ENCODE data around the gene SPPL3.

Gene SPPL3

GRCh38 chr12:120750806-120751205 lies 153.4 kb downstream of the SPPL3 start:
- Histone ChIP-seq H3K27ac (no peak overlapping the region), H3K4me3 (no peak overlapping the region), H3K9me3 (peaks cover 0 to 5% (median 0%) of the 10 kb centered on the region in 3 donors), H3K27me3 (no peaks in the 10 kb centered on the region), H3K4me1 (no peaks in the 10 kb centered on the region), H3K36me3 (no peaks in the 10 kb centered on the region)
- no peak for TF ChIP-seq CTCF (IDR thresholded peaks at IDR 0.05)
- DNase-seq: no peak
- intact Hi-C loops (cut with DNase I; ENCODE audit: low total_unique reads): no loop called here

- TF ChIP-seq CTCF (IDR thresholded peaks at IDR 0.05): no peak
- H3K36me3 ChIP-seq: no peaks in the 10 kb centered on the region
- intact Hi-C loops (cut with DNase I; ENCODE audit: low total_unique reads): no loop called here
These were observed 154.9 kb downstream of the SPPL3 start for GRCh38 chr12:120749256-120749655.

GRCh38 chr12:120748242-120748641 lies 155.9 kb downstream of the SPPL3 start:
- no peak for TF ChIP-seq CTCF (IDR thresholded peaks at IDR 0.05)
- no peaks in the 10 kb centered on the region for H3K36me3 ChIP-seq
- no peaks in the 10 kb centered on the region for H3K27me3 ChIP-seq
- no peaks in the 10 kb centered on the region for H3K4me1 ChIP-seq
- H3K27ac ChIP-seq: no peak overlapping the region
- intact Hi-C loops (cut with DNase I; ENCODE audit: low total_unique reads): no loop called here
- no peak overlapping the region for H3K4me3 ChIP-seq
- H3K9me3 ChIP-seq: no peaks in the 10 kb centered on the region
- no peak for DNase-seq

More at GRCh38 chr12:120749256-120749655, 154.9 kb downstream of the SPPL3 start:
- Histone ChIP-seq H3K4me1 (no peaks in the 10 kb centered on the region), H3K9me3 (no peaks in the 10 kb centered on the region), H3K27me3 (no peaks in the 10 kb centered on the region), H3K4me3 (no peak overlapping the region), H3K27ac (no peak overlapping the region)
- no peak for DNase-seq

GRCh38 chr12:120744922-120745493 lies 159.2 kb downstream of the SPPL3 start:
- no peak for TF ChIP-seq CTCF (IDR thresholded peaks at IDR 0.05)
- no peaks in the 10 kb centered on the region for H3K27me3 ChIP-seq
- intact Hi-C loops (cut with DNase I; ENCODE audit: low total_unique reads): no loop called here
- H3K36me3 ChIP-seq: no peaks in the 10 kb centered on the region
- no peaks in the 10 kb centered on the region for H3K4me1 ChIP-seq
- H3K27ac ChIP-seq: no peak overlapping the region
- no peak for DNase-seq
- H3K4me3 ChIP-seq: no peak overlapping the region
- H3K9me3 ChIP-seq: no peaks in the 10 kb centered on the region

GRCh38 chr12:120741476-120742421 lies 162.4 kb downstream of the SPPL3 start:
- intact Hi-C loops (cut with DNase I; ENCODE audit: low total_unique reads): no loop called here
- no peak for DNase-seq
- TF ChIP-seq CTCF (IDR thresholded peaks at IDR 0.05): no peak

More at GRCh38 chr12:120741476-120742421, 162.4 kb downstream of the SPPL3 start:
- H3K27ac ChIP-seq: no peak overlapping the region
- H3K9me3 ChIP-seq: no peaks in the 10 kb centered on the region
- H3K36me3 ChIP-seq: peaks cover 0 to 32% (median 16%) of the 10 kb centered on the region in 3 donors
- H3K4me3 ChIP-seq: no peak overlapping the region
- no peaks in the 10 kb centered on the region for H3K4me1 ChIP-seq
- H3K27me3 ChIP-seq: no peaks in the 10 kb centered on the region

Data from tibial artery (tissue), 4 donors.